SH-SY5Y (cell line): ENCODE measurements around the gene KIF2A.

Experiments used
- GATA2 ChIP-seq: IDR thresholded peaks from 2 replicates; pipeline ENCODE4 v1.6.1; 2011; ENCODE audit warnings: mild to moderate bottlenecking, low read depth, low read length
- GATA3 ChIP-seq: IDR thresholded peaks from 2 replicates; pipeline ENCODE4 v1.6.1; 2011; ENCODE audit warnings: low read depth, mild to moderate bottlenecking, low read length, moderate library complexity

The KIF2A gene

DNA sequence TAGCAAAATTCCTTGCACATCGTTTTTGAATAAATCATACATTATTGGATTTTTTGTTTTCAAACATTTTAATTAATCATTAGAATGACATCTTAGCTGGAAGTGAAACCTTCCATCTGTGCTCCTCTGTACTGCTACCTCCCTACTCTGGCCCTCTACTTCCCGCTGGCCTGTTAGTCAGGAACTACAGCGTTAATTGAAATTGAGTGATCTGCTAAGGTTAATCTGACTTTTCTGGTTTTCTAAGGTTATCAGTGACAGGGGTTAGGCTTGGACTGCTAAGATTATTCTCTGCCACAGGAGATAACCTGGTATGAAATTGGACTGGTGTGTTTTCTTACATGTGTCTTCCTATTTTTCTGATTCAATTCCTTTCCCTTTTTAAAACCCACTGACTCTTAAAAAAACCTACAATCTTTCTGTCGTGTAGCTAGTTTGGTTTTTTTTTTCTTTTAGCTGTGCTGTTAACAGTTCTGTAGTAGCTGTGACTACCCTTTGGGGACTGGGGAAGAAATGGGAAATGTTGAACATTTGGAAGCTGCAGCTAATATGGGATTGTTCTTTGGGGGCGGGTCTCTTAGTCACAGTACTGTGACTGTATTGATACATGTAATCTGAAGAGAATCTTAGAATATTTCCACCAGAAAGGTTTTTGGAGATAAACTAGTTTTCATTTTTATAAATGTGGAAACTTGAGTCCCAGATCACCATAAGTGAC is 4.6 kb downstream of the KIF2A start:
- TF ChIP-seq GATA3 = no peak
- no peak for TF ChIP-seq GATA2

DNA sequence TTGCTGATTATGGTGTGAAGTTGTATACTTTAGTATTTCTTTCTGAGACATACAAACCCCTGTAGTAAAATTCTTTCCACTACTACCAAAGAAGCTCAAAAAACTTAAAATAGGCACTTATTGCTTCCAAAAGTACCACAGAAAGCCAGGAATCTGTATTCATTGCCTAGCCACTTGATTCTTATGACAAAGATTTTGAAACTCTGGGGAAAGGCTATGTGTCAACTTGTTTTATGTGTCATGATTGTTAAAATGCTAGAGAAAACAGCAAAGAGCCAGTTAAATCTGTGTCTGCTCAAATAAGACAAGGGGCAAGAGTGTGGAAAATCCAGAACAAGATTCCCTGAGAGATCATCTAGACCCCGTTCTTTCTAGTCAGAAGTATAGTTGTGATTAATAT is 6.0 kb downstream of the KIF2A start:
- TF ChIP-seq GATA3 (no peak), GATA2 (no peak)

GRCh38 chr5:62312674-62313073 is 6.7 kb downstream of the KIF2A start:
- TF ChIP-seq GATA3 (no peak), GATA2 (no peak)

DNA sequence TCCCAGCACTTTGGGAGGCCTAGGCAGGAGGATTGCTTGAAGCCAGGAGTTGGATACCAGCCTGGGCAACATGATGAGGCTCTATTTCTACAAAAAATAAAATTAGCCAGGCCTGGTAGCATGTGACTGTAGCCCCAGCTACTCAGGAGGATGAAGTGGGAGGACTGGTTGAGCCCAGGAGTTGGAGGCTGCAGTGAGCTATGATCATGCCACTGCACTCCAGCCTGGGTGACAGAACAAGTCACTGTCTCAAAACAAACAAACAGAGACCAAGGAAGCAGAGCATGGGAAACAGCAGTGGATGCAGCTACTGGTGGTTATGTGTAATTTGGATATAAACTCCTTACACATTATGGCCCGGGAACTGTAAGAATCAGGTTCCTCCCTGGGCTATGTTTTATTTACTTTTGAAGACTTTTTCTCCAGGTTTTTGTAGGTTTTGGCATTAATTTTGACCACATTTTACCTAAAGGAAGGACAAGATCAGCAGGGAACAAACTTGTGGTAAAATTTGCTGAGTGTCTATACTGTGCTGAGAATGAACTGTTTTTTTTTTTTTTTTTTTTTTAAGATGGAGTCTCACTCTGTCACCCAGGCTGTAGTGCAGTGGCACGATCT is 8.3 kb downstream of the KIF2A start:
- no peak for TF ChIP-seq GATA2
- TF ChIP-seq GATA3 = no peak

DNA sequence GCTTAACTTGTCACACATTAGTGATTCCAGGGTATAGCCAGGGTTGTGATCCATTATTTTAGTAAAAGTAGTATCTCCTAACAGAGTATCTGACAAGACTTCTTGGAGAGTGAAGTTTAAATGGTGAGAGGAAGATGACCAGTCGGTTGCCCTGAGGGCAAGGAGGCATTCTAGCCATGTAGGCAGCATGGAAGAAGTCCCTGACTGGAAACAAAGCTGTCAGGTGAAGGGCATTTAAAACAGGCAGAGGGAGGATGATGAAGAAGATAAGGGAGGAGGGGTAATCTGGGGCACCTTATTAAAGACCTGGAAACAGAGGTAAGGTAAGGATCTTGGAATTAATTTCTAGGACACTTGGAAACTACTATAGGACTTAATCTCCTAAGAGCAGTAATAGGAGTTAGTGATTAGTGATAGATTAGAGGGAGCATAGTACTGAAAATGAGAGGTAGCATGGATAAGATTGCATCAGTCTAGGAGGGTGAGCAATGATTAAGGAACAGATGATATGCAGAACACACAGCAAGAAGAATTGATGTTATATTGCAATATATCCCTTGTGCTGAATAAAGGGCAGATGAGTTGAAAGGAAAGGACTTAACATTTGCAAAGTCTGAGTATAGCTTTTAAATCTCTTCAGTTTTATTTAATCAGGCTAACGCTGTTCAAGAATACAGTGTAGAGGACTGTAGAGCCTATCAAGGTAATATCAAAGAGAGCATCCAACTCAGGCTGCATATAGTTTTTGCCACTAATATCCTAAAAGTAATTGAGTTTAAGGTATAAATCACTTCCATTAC is 9.6 kb downstream of the KIF2A start:
- TF ChIP-seq GATA2 = no peak
- no peak for TF ChIP-seq GATA3

DNA sequence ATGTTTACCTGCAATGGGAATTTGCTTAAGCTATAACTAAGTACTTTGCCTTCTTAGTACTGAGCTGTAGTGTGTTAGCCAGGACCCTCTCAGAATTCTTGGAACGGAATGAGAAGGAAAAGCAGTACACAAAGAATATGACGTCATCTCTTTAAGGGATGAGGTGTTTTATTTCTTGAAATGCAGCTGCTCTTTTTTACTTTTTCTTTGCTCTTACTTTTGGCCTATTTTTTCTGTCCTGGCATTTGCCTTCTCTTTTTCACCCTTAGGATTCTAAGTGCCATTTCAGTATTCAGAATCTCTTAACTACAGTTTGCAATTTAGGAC is 10.1 kb downstream of the KIF2A start:
- TF ChIP-seq GATA2 (no peak), GATA3 (no peak)

GRCh38 chr5:62317810-62318209 is 11.8 kb downstream of the KIF2A start:
- no peak for TF ChIP-seq GATA3
- no peak for TF ChIP-seq GATA2

DNA sequence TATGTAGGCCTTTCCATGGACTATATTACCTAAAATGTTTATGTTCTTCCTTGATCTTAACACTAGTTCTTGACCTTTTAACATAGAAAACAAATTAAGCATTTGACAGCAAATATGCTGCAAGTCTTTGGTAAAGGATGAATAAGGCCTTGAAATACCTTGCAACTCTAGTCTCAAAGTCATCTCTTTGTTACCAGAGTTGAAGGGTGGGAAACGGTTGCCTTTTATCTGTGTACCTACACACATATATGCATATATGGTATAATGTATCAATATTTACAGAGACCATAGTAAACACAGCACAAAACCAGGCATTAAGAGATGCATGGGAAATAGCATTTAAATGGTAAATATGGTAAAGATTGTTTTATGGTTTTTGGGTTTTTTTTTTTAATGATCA is 16.5 kb downstream of the KIF2A start:
- TF ChIP-seq GATA3 (no peak), GATA2 (no peak)

DNA sequence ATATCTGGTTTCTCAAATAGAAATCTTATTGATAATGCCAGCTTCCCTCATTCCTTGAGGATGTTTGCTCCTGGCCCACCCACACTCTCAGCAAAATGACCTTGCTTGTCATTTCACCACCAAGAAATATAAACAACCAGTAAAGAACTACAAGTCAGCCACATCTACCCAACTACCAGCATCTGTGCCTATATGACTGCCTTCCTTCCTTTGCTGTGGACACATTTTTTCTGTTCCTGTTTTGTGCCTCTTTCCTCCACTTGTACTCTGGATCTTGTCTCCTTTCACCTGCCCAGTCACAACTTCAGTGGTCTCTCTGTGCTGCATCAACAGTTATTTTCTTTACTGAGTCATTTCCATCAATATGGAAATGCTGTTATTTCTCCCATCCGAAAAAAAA is 20.3 kb downstream of the KIF2A start:
- TF ChIP-seq GATA2 = no peak
- TF ChIP-seq GATA3 = no peak

GRCh38 chr5:62326702-62327101 is 20.7 kb downstream of the KIF2A start:
- TF ChIP-seq GATA2 (no peak), GATA3 (no peak)

DNA sequence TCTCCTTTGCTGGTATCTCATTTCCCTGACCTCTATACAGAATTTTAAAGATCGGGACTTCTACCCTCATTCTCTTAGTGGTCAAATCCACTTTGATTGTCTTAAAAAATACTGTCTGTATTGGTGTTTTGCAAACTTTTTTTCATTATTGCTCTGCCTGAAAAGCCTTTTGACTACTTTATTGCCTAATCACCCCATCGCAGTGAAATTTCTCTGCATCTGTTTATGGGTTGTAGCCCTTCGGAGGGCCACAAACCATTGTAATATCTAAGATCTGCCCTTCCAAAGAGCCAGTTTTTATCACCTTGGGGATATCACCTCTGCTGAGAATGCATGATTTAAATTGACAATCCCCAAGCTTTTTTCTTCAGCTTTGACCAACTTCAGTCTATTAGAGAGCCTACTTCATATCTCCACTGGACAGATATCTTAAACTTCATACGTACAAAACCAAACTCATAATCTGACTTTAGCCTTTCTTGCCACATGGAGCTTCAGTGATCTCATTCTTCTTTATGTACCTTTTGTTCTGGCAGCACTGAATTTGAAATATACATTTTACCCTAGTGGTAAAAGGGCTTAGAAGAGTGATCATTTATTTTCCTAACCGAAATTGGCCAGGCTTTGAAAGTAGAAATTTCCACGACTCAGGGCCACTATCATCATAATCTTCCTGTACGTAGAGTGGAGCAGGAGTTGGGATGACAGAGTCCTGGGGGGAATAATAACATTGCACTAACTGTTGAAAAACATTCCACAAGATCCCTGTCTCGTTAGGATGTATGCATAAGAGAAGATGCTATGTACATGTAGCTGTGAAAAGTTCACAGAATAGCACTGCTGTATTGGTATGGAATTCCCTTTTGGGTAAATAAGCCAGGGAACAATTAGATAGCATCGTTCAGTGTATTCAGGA is 21.4 kb downstream of the KIF2A start:
- TF ChIP-seq GATA2 = no peak
- no peak for TF ChIP-seq GATA3

DNA sequence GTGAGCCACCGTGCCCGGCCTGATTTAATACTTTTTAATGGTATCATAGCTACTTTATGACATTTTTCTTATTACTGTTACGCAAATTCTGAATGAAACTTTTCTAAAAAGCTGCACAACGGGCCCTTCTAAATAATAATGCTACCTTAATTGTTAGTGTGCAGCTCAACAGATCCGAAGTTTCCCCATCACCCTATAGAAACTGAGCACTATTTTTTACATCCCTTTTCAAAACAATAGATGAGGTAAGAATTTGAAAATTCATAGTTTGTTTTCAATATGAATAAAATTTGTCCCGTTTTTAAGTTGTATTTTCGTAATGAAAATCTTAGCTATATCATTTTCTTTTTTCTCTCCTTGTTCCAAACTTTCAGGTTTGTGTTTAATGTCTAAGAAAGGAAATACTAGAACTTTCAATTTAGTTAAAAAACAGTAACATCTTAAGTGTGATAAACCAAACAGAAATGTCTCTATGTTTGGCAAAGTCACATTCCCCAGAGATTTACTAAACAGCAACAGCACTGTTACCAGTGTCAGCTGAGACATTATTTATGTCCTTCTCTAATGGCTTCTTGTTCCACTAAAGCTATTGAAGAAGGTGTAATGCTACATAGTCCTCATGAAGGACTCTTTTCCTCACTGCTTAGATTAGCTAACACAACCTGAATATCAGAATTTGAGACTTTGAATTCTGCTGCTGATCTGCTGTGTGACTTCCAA is 22.9 kb downstream of the KIF2A start:
- TF ChIP-seq GATA3 = no peak
- TF ChIP-seq GATA2 = no peak

DNA sequence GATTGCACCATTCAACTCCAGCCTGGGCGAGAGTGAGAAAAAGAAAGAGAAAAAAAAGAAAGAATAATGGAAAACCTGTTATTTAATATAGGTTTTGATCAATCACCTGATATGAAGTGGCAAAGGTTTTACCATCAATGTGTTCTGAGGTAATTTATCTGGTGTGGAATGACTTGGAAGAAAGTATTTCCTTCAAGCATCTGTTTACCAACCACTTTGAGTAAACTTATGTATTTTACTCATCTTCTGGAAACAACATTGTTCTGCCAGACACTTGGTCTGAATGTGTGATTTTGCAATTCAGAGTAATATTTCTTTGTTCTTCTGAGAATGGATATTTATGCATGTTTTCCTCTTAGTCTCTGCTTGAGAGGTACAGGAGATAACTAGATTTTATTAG is 24.3 kb downstream of the KIF2A start:
- TF ChIP-seq GATA2 (no peak), GATA3 (no peak)
